ENCODE results near the gene PNCK. TPM values are rescaled to one million over a fixed set of nuclear protein-coding genes. Genes with fewer than 3 reads are reported as not detected.

PNCK gene
- total and polyA plus RNA-seq, 2 of the 13 experiments (the other 11 are each of a cell fraction or from before 2014, with no cell fraction given) = 33.1 TPM; not detected in 1

GRCh38 chrX:153709726-153710674, 36.4 kb upstream of the PNCK start:
- Histone ChIP-seq H3K27ac (ENCODE audit: extremely low read length, insufficient read depth, low read length) (no peak overlapping the region), H3K36me3 (replicated peaks in 1 of 2; ENCODE audit: control insufficient read depth in 1 of 2, insufficient read depth in 2 of 2, low read length in 2 of 2) (peaks cover 5 to 19% of the 10 kb centered on the region in 2 experiments; a peak in 4 of 5 replicates), H3K4me2 (ENCODE audit: low read depth, low read length) (no peak overlapping the region), H3K79me2 (ENCODE audit: insufficient read depth, low read length) (peaks cover 2% of the 10 kb centered on the region), H3K27me3 (ENCODE audit: control insufficient read depth in 1 of 2, insufficient read depth in 2 of 2, low read length in 2 of 2) (no peaks in the 10 kb centered on the region), H3K4me3 (replicated peaks in 1 of 3; ENCODE audit: insufficient read depth in 1 of 3, low read depth in 2 of 3, low read length in 3 of 3) (no peak overlapping the region), H2AFZ (ENCODE audit: low read length) (no peak overlapping the region), H3K9ac (ENCODE audit: insufficient read depth, low read depth, low read length) (no peak overlapping the region), H3K4me1 (ENCODE audit: insufficient read depth, low read length) (no peaks in the 10 kb centered on the region), H3K9me3 (ENCODE audit: low read length) (no peaks in the 10 kb centered on the region), H4K20me1 (ENCODE audit: insufficient read depth, low read length) (no peaks in the 10 kb centered on the region)
- no TSS peak for BruUV-seq (replicated peaks)
- DNase-seq (ENCODE audit: low spot score) = no peak
- ChIA-PET POLR2A (interaction anchor here (1.1 to 1.4 kb wide), 2 partner anchors 14 to 17 kb away, joined by 4 read pairs; no protein-coding TSS in a partner anchor), CTCF (ENCODE audit: low intra/inter-chr PET ratio, low total read pairs) (no interaction called here)
- in situ Hi-C loops (cut with HindIII; ENCODE audit: extremely low pct_ligation_motif_present, low pct_unique_long_range_greater_than_20kb) (no loop called here), intact Hi-C loops (cut with micrococcal nuclease; ENCODE audit: unreplicated experiment) (no loop called here)
- no peak for FAIRE-seq
- whole genome bisulfite sequencing (ENCODE audit: low lambda C conversion rate) = 99% methylated on average over 12 of the region's 27 CpGs
- TF ChIP-seq ZNF883 (CRISPR knock-in tag; IDR thresholded peaks at IDR 0.05; ENCODE audit: not compliant biosample characterization) = no peak
- TF ChIP-seq NR2F2 (IDR thresholded peaks at IDR 0.05; ENCODE audit: borderline replicate concordance, low read depth) = no peak
- TF ChIP-seq MBNL3 (CRISPR knock-in tag; conservative IDR thresholded peaks at IDR 0.05) = no peak
- no peak for TF ChIP-seq ZBTB39 (CRISPR knock-in tag; IDR thresholded peaks at IDR 0.05)
- no peak for TF ChIP-seq CREB1 (IDR thresholded peaks at IDR 0.05)
- TF ChIP-seq CREB1 (CRISPR knock-in tag; IDR thresholded peaks at IDR 0.05) = no peak
- ATAC-seq = no peak

Data from HepG2 (cell line).